GM23338 (cell line): ENCODE measurements around the gene CLASRP. TPM values are rescaled to one million over a fixed set of nuclear protein-coding genes. Genes with fewer than 3 reads are reported as not detected.

Experiments
- ATAC-seq: fragments of 200-7000 bp; cut with Tn5 transposase; 3 replicates; pipeline ENCODE4 v1.9.1; 2020
- DNase-seq: peaks from one replicate; pipeline ENCODE4 v3.0.0-alpha.2; 2015; ENCODE audit warnings: low spot score
- H2AFZ ChIP-seq: fragments of 200-600 bp; sonication (generic); 2 replicates; pipeline ENCODE4 v1.8.0; 2016; ENCODE audit warnings: antibody characterized with exemption, mild to moderate bottlenecking, moderate library complexity
- H3F3A ChIP-seq: fragments of 200-600 bp; sonication (generic); replicated peaks from 2 replicates; pipeline ENCODE4 v1.8.0; 2017; ENCODE audit warnings: antibody characterized with exemption, mixed run types, low read depth
- H3K27ac ChIP-seq: fragments of 200-600 bp; sonication (generic); 2 replicates; pipeline ENCODE4 v1.6.1; 2016; ENCODE audit warnings: low read depth
- H3K27me3 ChIP-seq: fragments of 200-600 bp; sonication (generic); 2 replicates; pipeline ENCODE4 v1.8.0; 2016; ENCODE audit warnings: mild to moderate bottlenecking, mixed run types, moderate library complexity; ENCODE audit not compliant: insufficient read depth
- H3K36me3 ChIP-seq: fragments of 200-600 bp; sonication (generic); 2 replicates; pipeline ENCODE4 v1.8.0; 2016; ENCODE audit warnings: mild to moderate bottlenecking; ENCODE audit not compliant: insufficient read depth
- H3K4me1 ChIP-seq: fragments of 200-600 bp; sonication (generic); 2 replicates; pipeline ENCODE4 v1.8.0; 2016; ENCODE audit warnings: mild to moderate bottlenecking, moderate library complexity; ENCODE audit not compliant: insufficient read depth
- H3K4me2 ChIP-seq: fragments of 200-600 bp; sonication (generic); 2 replicates; pipeline ENCODE4 v1.7.1; 2017; ENCODE audit warnings: mixed run types
- H3K4me3 ChIP-seq: fragments of 200-600 bp; sonication (generic); 2 replicates; pipeline ENCODE4 v1.6.1; 2016; ENCODE audit warnings: mixed run types
- H3K79me2 ChIP-seq: fragments of 200-600 bp; sonication (generic); replicated peaks from 2 replicates; pipeline ENCODE4 v1.8.0; 2017; ENCODE audit warnings: mild to moderate bottlenecking; ENCODE audit not compliant: insufficient read depth
- H3K9me2 ChIP-seq: fragments of 200-600 bp; sonication (generic); 2 replicates; pipeline ENCODE4 v1.8.0; 2017; ENCODE audit not compliant: insufficient read depth
- H4K20me1 ChIP-seq: fragments of 200-600 bp; sonication (generic); replicated peaks from 2 replicates; pipeline ENCODE4 v1.8.0; 2017; ENCODE audit warnings: mild to moderate bottlenecking; ENCODE audit not compliant: insufficient read depth
- H3K27ac Mint-ChIP-seq: 2 replicates; pipeline ENCODE4 v1.8.0; 2020; ENCODE audit warnings: inconsistent platforms, mild to moderate bottlenecking, moderate library complexity, mixed read lengths
- H3K27me3 Mint-ChIP-seq: 3 replicates; pipeline ENCODE4 v1.8.0; 2022; ENCODE audit warnings: low read depth, mild to moderate bottlenecking, moderate library complexity, mixed read lengths, inconsistent platforms; ENCODE audit not compliant: insufficient read depth, poor library complexity
- H3K36me3 Mint-ChIP-seq: 3 replicates; pipeline ENCODE4 v1.8.0; 2021; ENCODE audit warnings: low read depth, mild to moderate bottlenecking, inconsistent platforms, moderate library complexity, mixed read lengths
- H3K4me1 Mint-ChIP-seq: 3 replicates; pipeline ENCODE4 v1.8.0; 2020; ENCODE audit warnings: mild to moderate bottlenecking, inconsistent platforms, mixed read lengths
- H3K4me3 Mint-ChIP-seq: 3 replicates; pipeline ENCODE4 v1.8.0; 2021; ENCODE audit warnings: moderate library complexity, mild to moderate bottlenecking, inconsistent platforms, mixed read lengths
- H3K9me3 Mint-ChIP-seq: 3 replicates; pipeline ENCODE4 v1.8.0; 2020; ENCODE audit warnings: moderate library complexity, mild to moderate bottlenecking, inconsistent platforms, mixed read lengths
- CREB1 ChIP-seq: fragments of 250-450 bp; sonication (Bioruptor Pico); IDR thresholded peaks from 2 replicates; pipeline ENCODE4 v1.5.0; 2020; ENCODE audit warnings: low read depth, mild to moderate bottlenecking, moderate library complexity
- CTCF ChIP-seq, 2 experiments: fragments of 200-600 bp in 1 of 2; sonication (generic) in 1 of 2; conservative IDR thresholded peaks; 2 replicates each; pipeline versions ENCODE4 v1.5.1 to v1.6.1; 2016 to 2017; ENCODE audit warnings: antibody characterized with exemption in 2 of 2, low read depth in 2 of 2, mild to moderate bottlenecking in 2 of 2, moderate library complexity in 1 of 2
- ETS1 ChIP-seq: IDR thresholded peaks from 2 replicates; pipeline ENCODE4 v1.6.1; 2016; ENCODE audit warnings: antibody characterized with exemption
- EZH2phosphoT487 ChIP-seq: fragments of 200-600 bp; sonication (generic); IDR thresholded peaks from one replicate; pipeline ENCODE4 v1.8.1; 2018; ENCODE audit warnings: antibody characterized with exemption; ENCODE audit not compliant: unreplicated experiment
- JUNB ChIP-seq: IDR thresholded peaks from one replicate; pipeline ENCODE4 v1.6.1; 2016; ENCODE audit warnings: antibody characterized with exemption; ENCODE audit not compliant: unreplicated experiment
- NANOG ChIP-seq: IDR thresholded peaks from 2 replicates; pipeline ENCODE4 v1.6.1; 2016; ENCODE audit warnings: antibody characterized with exemption, borderline replicate concordance
- REST ChIP-seq: IDR thresholded peaks from one replicate; pipeline ENCODE4 v1.6.1; 2018; ENCODE audit warnings: antibody characterized with exemption; ENCODE audit not compliant: unreplicated experiment
- STAT1 ChIP-seq: IDR thresholded peaks from one replicate; pipeline ENCODE4 v1.6.1; 2016; ENCODE audit warnings: antibody characterized with exemption; ENCODE audit not compliant: unreplicated experiment
- ZNF114 ChIP-seq: fragments of 250-450 bp; sonication (Bioruptor Pico); IDR thresholded peaks from 2 replicates; pipeline ENCODE4 v1.5.0; 2020; ENCODE audit warnings: mild to moderate bottlenecking, moderate library complexity
- ZNF331 ChIP-seq: fragments of 250-450 bp; sonication (Bioruptor Pico); IDR thresholded peaks from 2 replicates; pipeline ENCODE4 v1.5.0; 2020; ENCODE audit warnings: low read depth, mild to moderate bottlenecking, moderate library complexity
- polyA plus RNA-seq: library from polyadenylated mRNA; unstranded; fragments of >200 nt; fragmentation: Nextera tagmentation; extraction: Ambion mirVana; gene quantifications from 2 replicates; pipeline ENCODE4 v1.2.1, GENCODE V29; 2016
- total RNA-seq: library from RNA; depleted of rRNA; stranded (reverse); fragments of >200 nt; shearing (Covaris generic); gene quantifications from 2 replicates; pipeline ENCODE4 v1.2.3, GENCODE V29; 2014

The CLASRP gene
- total and polyA plus RNA-seq, 2 experiments from 2014 or later = 27.1 to 78.7 TPM

- H3K36me3 Mint-ChIP-seq = peaks cover 6% of the 10 kb centered on the region
- H3K27ac Mint-ChIP-seq = no peak overlapping the region
- peaks cover 2% of the 10 kb centered on the region for H3K27me3 Mint-ChIP-seq
- Histone ChIP-seq H4K20me1 (peaks cover 3% of the 10 kb centered on the region; the same call in 1 of the 2 replicates), H3K9me2 (no peaks in the 10 kb centered on the region), H3K27ac (no peak overlapping the region), H3F3A (no peaks in the 10 kb centered on the region), H3K36me3 (no peaks in the 10 kb centered on the region), H3K4me3 (no peak overlapping the region), H3K4me1 (no peaks in the 10 kb centered on the region), H2AFZ (no peak overlapping the region), H3K27me3 (no peaks in the 10 kb centered on the region), H3K4me2 (no peak overlapping the region), H3K79me2 (no peaks in the 10 kb centered on the region)
- H3K4me3 Mint-ChIP-seq = no peak overlapping the region
- TF ChIP-seq ETS1 (no peak), CREB1 (no peak), CTCF (conservative IDR thresholded peaks at IDR 0.05; ENCODE audit: low read depth in 2 of 2) (no peak)
- H3K4me1 Mint-ChIP-seq = peaks cover 6% of the 10 kb centered on the region; the same call in 2 of the 3 replicates
- DNase-seq = no peak
- ATAC-seq = no peak; the same call in 2 of the 3 replicates
- no peaks in the 10 kb centered on the region for H3K9me3 Mint-ChIP-seq
Measured at GRCh38 chr19:45021971-45022370, 16.9 kb upstream of the CLASRP start.

DNA sequence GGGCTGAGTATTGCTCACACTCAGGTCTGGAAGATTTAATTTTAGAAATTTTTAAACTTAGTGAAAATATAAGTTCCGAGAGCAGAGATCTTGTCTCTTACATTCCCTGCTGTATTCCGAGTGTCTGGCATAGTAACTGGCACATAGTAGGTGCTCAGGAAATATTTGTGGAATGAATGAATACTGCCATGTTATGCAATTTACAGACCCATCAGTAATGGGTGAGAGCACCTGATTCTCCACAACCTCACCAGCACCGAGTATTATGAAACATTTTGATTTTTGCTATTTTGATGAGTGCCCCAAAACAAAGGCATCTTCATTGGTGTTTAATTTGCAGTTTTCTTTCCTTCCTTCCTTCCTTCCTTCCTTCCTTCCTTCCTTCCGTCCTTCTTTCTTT lies 15.8 kb upstream of the CLASRP start:
- no peak overlapping the region for H3K27ac ChIP-seq
- H3K79me2 ChIP-seq = no peaks in the 10 kb centered on the region
- TF ChIP-seq CREB1 = no peak
- TF ChIP-seq ZNF331 (CRISPR knock-in tag) = no peak
- no peak for TF ChIP-seq ZNF114 (CRISPR knock-in tag)
- TF ChIP-seq REST = no peak
- no peak for TF ChIP-seq STAT1
- no peak for TF ChIP-seq EZH2phosphoT487
- TF ChIP-seq NANOG = no peak
- TF ChIP-seq CTCF (conservative IDR thresholded peaks at IDR 0.05; ENCODE audit: low read depth in 2 of 2) = no peak
- TF ChIP-seq JUNB = no peak
- Mint-ChIP-seq H3K27me3 (peaks cover 2% of the 10 kb centered on the region), H3K4me1 (peaks cover 6% of the 10 kb centered on the region; the same call in 2 of the 3 replicates), H3K27ac (no peak overlapping the region), H3K4me3 (no peak overlapping the region), H3K9me3 (no peaks in the 10 kb centered on the region), H3K36me3 (peaks cover 10% of the 10 kb centered on the region)
- H4K20me1 ChIP-seq = peaks cover 3% of the 10 kb centered on the region; the same call in 1 of the 2 replicates
- no peaks in the 10 kb centered on the region for H3K36me3 ChIP-seq
- H3F3A ChIP-seq = no peaks in the 10 kb centered on the region
- DNase-seq (no peak), ATAC-seq (no peak)
- no peaks in the 10 kb centered on the region for H3K4me1 ChIP-seq
- H3K4me3 ChIP-seq = no peak overlapping the region
- no peaks in the 10 kb centered on the region for H3K9me2 ChIP-seq
- H2AFZ ChIP-seq = no peak overlapping the region
- H3K27me3 ChIP-seq = no peaks in the 10 kb centered on the region
- no peak overlapping the region for H3K4me2 ChIP-seq
